Mesangial cell (primary cell): ENCODE measurements around the gene PSME1. TPM values are rescaled to one million over a fixed set of nuclear protein-coding genes. Genes with fewer than 3 reads are reported as not detected.

Experiments used
- total RNA-seq: library from RNA; depleted of rRNA; stranded (reverse); fragments of >200 nt; gene quantifications from 2 replicates; pipeline ENCODE4 v1.2.3, GENCODE V29; 2015

PSME1 gene
- 139 and 159 TPM in 2 replicates for total RNA-seq

DNA sequence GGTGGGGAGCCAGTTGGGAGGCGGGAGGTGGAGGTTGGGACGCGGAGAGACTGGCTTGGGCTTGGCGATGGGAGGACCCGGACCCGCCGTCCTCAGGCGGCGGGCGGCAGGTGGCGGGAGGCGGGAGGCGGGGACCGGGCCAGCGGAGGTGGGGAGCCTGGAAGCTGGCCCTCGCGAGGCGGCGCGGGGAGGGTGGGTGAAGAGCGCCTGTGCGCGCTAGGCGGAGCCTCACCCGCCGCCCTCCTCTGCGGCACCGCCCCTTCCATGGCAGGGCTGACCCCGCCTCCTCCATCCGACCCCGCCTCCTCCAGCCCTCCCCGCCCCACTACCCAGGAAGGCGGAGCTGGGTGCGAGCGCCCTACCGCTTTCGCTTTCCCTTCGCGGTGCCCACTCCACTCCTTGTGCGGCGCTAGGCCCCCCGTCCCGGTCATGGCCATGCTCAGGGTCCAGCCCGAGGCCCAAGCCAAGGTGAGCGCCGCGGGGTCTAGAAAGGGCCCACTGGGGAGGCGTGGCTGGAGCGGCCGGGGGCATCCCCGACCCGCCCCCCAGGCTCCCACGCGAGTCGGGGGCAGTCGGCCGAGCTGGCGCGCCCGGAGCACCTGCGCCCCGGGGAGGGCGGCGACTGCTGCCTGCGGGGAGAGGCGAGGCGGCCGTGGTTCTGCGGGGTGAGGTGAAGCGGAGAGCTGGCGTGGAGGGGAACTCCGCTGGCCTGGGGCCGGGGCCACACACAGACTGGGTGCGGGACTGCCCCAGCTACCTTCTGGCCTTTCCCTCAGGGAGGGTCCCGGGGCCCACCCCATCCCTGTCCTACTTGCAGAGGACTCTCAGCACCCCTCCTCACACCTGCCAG lies at the start of gene PSME1:
PSME1 (plus strand) TSS at position 361 of the 850 bp plus-strand sequence; CDS start at position 430, 69 bp downstream.

DNA sequence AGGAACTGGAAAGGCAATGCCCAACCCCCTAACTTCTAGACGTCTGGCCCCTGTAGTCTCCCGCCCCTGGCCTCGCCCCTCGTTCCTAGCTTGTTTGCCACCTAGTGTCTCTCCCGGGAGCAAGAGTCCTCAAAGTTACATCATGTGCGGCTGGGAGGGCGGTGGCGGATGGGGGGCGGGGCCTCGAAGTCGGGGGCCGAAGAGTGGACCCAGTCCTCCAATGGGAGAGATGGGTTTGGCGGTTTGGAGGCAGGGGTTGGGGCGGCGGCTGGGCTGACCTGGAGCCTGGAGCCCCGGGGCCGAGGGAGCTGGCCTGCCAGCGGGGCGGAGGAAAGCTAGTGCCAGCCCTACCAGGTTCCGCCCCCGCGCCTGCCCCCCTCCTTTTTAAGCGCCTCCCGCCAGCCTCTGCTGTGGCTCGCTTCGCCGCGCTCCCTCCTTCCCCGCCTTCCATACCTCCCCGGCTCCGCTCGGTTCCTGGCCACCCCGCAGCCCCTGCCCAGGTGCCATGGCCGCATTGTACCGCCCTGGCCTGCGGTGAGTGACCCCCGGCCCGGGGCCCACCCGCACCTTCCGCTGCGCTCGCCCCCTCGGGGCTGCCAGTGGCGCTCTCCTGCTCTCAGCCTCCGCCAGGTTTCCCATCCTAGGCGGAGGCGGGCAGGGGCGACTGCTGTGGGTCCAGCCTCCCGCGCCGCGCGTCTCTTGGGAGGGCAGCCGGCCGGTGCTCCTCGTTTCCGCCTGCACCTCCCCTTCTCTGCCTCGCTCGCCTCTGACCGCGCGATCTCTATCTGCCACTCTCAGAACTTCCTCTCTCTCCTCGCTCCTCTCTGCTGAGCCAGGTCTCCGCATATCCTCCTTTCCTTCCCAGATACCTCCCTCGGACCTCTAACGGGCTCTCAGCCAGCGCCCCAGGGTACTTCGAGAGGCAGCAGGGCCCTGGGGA lies 41.8 kb upstream of the PSME1 start, which contains the start of gene PCK2:
PCK2 (plus strand) TSS at position 411 of the 940 bp plus-strand sequence; CDS start at position 506, 95 bp downstream.

GRCh38 chr14:24114532-24115421 lies 21.2 kb upstream of the PSME1 start, which contains the start of the genes DCAF11 and NRL:
Gene DCAF11 (plus strand): TSS chr14:24114777. CDS start chr14:24115595, 818 bp downstream.
Gene NRL (minus strand): TSS chr14:24114949. CDS start chr14:24082848, 32,101 bp downstream.

GRCh38 chr14:24130380-24130716 lies 5.6 kb upstream of the PSME1 start, which contains the start of gene FITM1:
Gene FITM1 (plus strand): TSS chr14:24130659. CDS start chr14:24131564, 905 bp downstream.

GRCh38 chr14:24141097-24141880 lies 5.3 kb downstream of the PSME1 start, which contains the start of gene EMC9:
Gene EMC9 (minus strand): TSS chr14:24141591. CDS start chr14:24141304, 287 bp downstream.

GRCh38 chr14:24146453-24146977 lies 10.5 kb downstream of the PSME1 start, which contains the start of gene PSME2:
Gene PSME2 (minus strand): TSS chr14:24146610. CDS start chr14:24146581, 29 bp downstream.

GRCh38 chr14:24146978-24147760 lies 11.2 kb downstream of the PSME1 start, which contains the start of gene RNF31:
Gene RNF31 (plus strand): TSS chr14:24147498. CDS start chr14:24147699, 201 bp downstream.

DNA sequence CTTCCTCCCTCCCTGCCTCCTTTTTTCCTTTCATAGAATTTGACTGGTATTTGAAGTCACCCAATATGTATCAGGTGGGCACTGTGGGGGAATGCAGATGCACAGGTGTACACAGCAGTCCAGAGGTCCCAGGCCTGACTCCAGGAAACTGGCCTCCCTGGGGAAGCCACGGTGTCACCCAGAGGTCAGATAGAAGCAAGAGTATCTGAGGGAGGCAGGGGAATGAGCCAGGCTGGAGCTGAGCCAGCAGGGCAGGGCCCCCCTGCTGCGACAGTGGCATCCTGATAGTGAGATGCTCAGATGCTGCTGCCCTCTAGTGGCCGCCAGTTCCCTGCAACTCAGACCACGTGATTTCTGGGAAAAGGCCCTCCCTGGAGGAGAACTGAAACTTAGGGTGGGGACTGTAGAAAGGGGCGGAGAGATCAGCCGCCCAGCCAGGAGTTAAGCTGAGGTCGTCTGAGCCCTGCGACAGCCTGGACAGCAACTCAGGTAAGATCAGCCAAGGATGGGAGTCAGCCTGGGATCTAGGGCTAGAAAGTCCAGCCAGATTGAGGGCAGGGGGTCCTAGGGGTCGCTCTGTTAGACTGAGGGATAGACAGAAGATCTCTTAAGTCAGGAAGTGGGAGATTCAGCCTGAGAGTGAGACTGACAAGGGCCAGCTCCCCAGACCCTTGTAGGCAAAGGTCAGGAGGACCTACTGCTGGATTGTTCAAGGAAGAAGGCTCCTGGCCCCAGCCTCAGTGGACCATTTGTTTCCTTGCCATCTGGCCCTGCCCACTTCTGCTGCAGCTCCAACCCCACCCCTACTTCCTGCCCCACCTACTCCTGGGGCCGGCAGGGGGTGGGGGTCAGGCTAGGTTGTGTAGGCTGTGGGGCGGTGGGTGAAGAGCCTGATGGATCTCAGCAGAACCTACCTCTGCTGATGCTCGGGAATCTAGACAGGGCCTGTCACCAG lies 25.1 kb downstream of the PSME1 start, which contains the start of gene IRF9:
IRF9 (plus strand) TSS at position 416 of the 955 bp plus-strand sequence. CDS start 880 bp downstream, outside the sequence.

GRCh38 chr14:24171422-24172260 lies 35.6 kb downstream of the PSME1 start, which contains the start of gene REC8:
Gene REC8 (plus strand): TSS chr14:24172080. CDS start chr14:24172553, 473 bp downstream.

Other genes starting within 250 kb of the PSME1 start
- 39.6 and 44.0 TPM in 2 replicates for gene DHRS4, start 182.4 kb upstream of the PSME1 start, total RNA-seq
- gene DHRS4L2, start 147.3 kb upstream of the PSME1 start, total RNA-seq, result 11.9 and 19.0 TPM in 2 replicates
- under 0.01 and 0.38 TPM in 2 replicates for gene CARMIL3, start 84.2 kb upstream of the PSME1 start, total RNA-seq
- not detected in 2 replicates for gene CPNE6, start 64.6 kb upstream of the PSME1 start, total RNA-seq
- 65.0 and 80.9 TPM in 2 replicates for gene PCK2, start 41.9 kb upstream of the PSME1 start, total RNA-seq
- 38.0 and 68.5 TPM in 2 replicates for gene DCAF11, start 21.4 kb upstream of the PSME1 start, total RNA-seq
- 3.4 and 3.5 TPM in 2 replicates for gene NRL, start 21.2 kb upstream of the PSME1 start, total RNA-seq
- 0.13 TPM in 1 of 2 replicates, not detected in the other for gene FITM1, start 5.5 kb upstream of the PSME1 start, total RNA-seq
- 10.3 and 38.1 TPM in 2 replicates for gene EMC9, start 5.4 kb downstream of the PSME1 start, total RNA-seq
- gene PSME2, start 10.4 kb downstream of the PSME1 start, total RNA-seq, result 64.3 and 68.9 TPM in 2 replicates
- 34.9 and 54.6 TPM in 2 replicates for gene RNF31, start 11.3 kb downstream of the PSME1 start, total RNA-seq
- 24.6 and 85.1 TPM in 2 replicates for gene IRF9, start 25.1 kb downstream of the PSME1 start, total RNA-seq
- gene REC8, start 35.9 kb downstream of the PSME1 start, total RNA-seq, result 151 and 228 TPM in 2 replicates
- gene IPO4, start 52.6 kb downstream of the PSME1 start, total RNA-seq, result 50.6 and 80.5 TPM in 2 replicates
- 58.7 and 75.7 TPM in 2 replicates for gene TM9SF1, start 59.2 kb downstream of the PSME1 start, total RNA-seq
- not detected in 2 replicates for gene TSSK4, start 69.5 kb downstream of the PSME1 start, total RNA-seq
- 20.2 and 24.4 TPM in 2 replicates for gene CHMP4A, start 77.3 kb downstream of the PSME1 start, total RNA-seq
- 5.9 and 16.9 TPM in 2 replicates for gene MDP1, start 79.9 kb downstream of the PSME1 start, total RNA-seq
- gene NEDD8, start 96.2 kb downstream of the PSME1 start, total RNA-seq, result 93.6 and 135 TPM in 2 replicates
- 42.7 and 54.6 TPM in 2 replicates for gene GMPR2, start 96.7 kb downstream of the PSME1 start, total RNA-seq
- 44.0 and 47.4 TPM in 2 replicates for gene TINF2, start 106.4 kb downstream of the PSME1 start, total RNA-seq
- gene TGM1, start 127.0 kb downstream of the PSME1 start, total RNA-seq, result 0.65 and 0.89 TPM in 2 replicates
- 33.7 TPM in 2 replicates for gene RABGGTA, start 135.4 kb downstream of the PSME1 start, total RNA-seq
- gene DHRS1, start 163.6 kb downstream of the PSME1 start, total RNA-seq, result 19.7 and 46.5 TPM in 2 replicates
- gene NOP9, start 163.7 kb downstream of the PSME1 start, total RNA-seq, result 18.1 and 23.1 TPM in 2 replicates
- 1.1 and 1.3 TPM in 2 replicates for gene CIDEB, start 171.8 kb downstream of the PSME1 start, total RNA-seq
- 1.1 and 1.3 TPM in 2 replicates for gene LTB4R2, start 173.9 kb downstream of the PSME1 start, total RNA-seq
- 0.98 and 1.9 TPM in 2 replicates for gene LTB4R, start 175.3 kb downstream of the PSME1 start, total RNA-seq
- 0.16 and 1.5 TPM in 2 replicates for gene ADCY4, start 198.9 kb downstream of the PSME1 start, total RNA-seq
- gene RIPK3, start 203.8 kb downstream of the PSME1 start, total RNA-seq, result 1.1 and 1.8 TPM in 2 replicates
- 15.3 and 30.9 TPM in 2 replicates for gene NFATC4, start 232.0 kb downstream of the PSME1 start, total RNA-seq